Muscle of back (tissue), 11 donors: ENCODE data around the gene PCYT2. TPM values are rescaled to one million over a fixed set of nuclear protein-coding genes. Genes with fewer than 3 reads are reported as not detected.
A peak's percentile ranks its signal among the peaks of the same experiment; 100 is the strongest.
"Not testable (repeated sequence)": the region's sequence is repeated elsewhere in the genome, so short reads cannot be mapped to it uniquely, and the experiment has no call there.

Source experiments
- DNase-seq, 3 donors: peaks; one replicate each; pipeline versions ENCODE4 v3.0.0 to v3.0.0-alpha.2; 2013
- polyA plus RNA-seq, 10 donors: library from polyadenylated mRNA; unstranded; fragments of 120-200 nt; gene quantifications; one replicate each; pipeline ENCODE4 v1.2.1, GENCODE V29; 2013; ENCODE audit not compliant: insufficient read length in 10 of 10

The PCYT2 gene
- polyA plus RNA-seq, 10 donors, result 7.9 to 14.0 (median 10.2) TPM

- peak; percentile 96 to 99 (median 98) for DNase-seq
Measured at GRCh38 chr17:81927653-81928543, 16.7 kb upstream of the PCYT2 start, which contains the start of gene MAFG. MAFG (minus strand) TSS chr17:81927735; CDS start chr17:81923185, 4,550 bp downstream.

GRCh38 chr17:81927152-81927652 is 16.0 kb upstream of the PCYT2 start:
- no peak for DNase-seq

- DNase-seq, result peak; percentile 55 to 85 (median 74)
Measured at GRCh38 chr17:81926451-81927151, 15.4 kb upstream of the PCYT2 start.

GRCh38 chr17:81925860-81926450 is 14.8 kb upstream of the PCYT2 start:
- DNase-seq, result no peak

- DNase-seq, result no peak
Measured at GRCh38 chr17:81924557-81925532, 13.6 kb upstream of the PCYT2 start.

- DNase-seq, result peak; percentile 63 to 70 (median 65)
Measured at GRCh38 chr17:81923302-81924260, 12.4 kb upstream of the PCYT2 start.

- no peak for DNase-seq
Measured at GRCh38 chr17:81922566-81923301, 11.5 kb upstream of the PCYT2 start.

- no peak for DNase-seq
Measured at GRCh38 chr17:81921996-81922565, 10.9 kb upstream of the PCYT2 start.

GRCh38 chr17:81921537-81921862 is 10.3 kb upstream of the PCYT2 start:
- DNase-seq, result no peak

GRCh38 chr17:81920612-81921536 is 9.7 kb upstream of the PCYT2 start:
- no peak for DNase-seq

- no peak for DNase-seq
Measured at GRCh38 chr17:81918832-81919545, 7.8 kb upstream of the PCYT2 start.

- not testable (repeated sequence) for DNase-seq
Measured at GRCh38 chr17:81918333-81918669, 7.1 kb upstream of the PCYT2 start.

GRCh38 chr17:81917565-81918332 is 6.5 kb upstream of the PCYT2 start, which contains the start of gene SIRT7:
SIRT7 (minus strand) TSS chr17:81918176; CDS start chr17:81918131, 45 bp downstream.
- peak; percentile 66 to 88 (median 82) for DNase-seq

GRCh38 chr17:81916234-81917001 is 5.2 kb upstream of the PCYT2 start:
- DNase-seq, result no peak

GRCh38 chr17:81915331-81915730 is 4.1 kb upstream of the PCYT2 start:
- no peak for DNase-seq
